Measurements from ENCODE around the gene NLN.
"Not testable (repeated sequence)": the region's sequence is repeated elsewhere in the genome, so short reads cannot be mapped to it uniquely, and the experiment has no call there.

The NLN gene

DNA sequence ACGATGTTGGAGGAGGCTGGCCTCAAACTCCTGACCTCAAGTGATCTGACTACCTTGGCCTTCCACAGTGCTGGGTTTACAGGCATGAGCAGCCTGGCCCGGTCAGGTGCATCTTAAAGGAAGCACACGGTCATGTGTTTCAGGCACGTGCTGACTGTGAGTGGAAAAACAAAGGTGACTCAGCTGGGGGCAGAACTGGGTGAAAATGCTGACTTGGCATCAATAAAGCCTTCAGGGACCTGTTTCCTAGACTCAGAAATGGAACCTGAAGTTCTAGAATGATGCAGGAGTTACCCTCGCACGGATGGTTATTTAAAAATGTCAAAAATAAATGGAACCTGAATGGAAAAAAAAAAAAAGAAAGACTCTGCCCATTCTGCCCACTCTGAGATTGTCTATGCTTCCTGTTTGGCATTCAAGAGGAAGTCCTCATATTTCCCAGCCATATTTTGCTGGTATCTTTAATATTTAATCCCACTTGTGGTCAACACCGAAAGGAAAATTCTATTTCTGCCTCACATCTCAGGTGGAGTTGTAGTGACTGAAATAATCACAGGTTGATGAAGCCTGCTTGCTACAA lies 12.3 kb downstream of the NLN start:
- DNase-seq, result not testable (repeated sequence)

DNA sequence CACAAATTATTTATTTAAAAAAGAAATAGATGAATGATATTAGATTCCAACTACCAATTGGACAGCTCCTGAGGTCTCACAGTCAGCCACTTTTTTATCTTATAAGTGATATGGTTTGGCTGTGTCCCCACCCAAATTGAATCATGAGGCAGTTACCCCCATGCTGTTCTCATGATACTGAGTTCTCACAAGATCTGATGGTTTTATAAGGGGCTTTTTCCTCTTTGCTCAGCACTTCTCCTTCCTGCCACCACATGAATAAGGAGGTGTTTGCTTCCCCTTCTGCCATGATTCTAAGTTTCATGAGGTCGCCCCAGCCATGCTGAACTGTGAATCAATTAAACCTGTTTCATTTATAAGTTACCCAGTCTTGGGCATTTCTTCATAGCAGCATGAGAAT lies 12.9 kb downstream of the NLN start:
- no peak for DNase-seq

DNA sequence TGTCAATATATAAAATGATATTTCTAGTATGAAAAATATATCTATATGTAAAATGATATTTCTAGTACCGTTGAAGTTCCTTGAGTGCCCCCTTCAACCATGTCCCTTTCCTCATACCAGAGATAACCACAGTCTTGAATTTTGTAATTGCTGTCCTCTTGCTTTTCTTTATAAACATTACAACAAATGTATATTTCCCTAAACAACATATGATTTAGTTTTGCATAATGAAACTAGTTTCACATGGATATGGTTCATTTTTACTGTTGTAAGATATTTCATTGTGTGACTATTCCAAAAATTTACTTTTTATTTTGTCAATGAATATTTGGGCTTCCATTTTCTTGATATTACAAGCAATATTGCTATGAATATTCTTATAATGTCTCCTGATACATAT lies 14.0 kb downstream of the NLN start:
- DNase-seq, result no peak

DNA sequence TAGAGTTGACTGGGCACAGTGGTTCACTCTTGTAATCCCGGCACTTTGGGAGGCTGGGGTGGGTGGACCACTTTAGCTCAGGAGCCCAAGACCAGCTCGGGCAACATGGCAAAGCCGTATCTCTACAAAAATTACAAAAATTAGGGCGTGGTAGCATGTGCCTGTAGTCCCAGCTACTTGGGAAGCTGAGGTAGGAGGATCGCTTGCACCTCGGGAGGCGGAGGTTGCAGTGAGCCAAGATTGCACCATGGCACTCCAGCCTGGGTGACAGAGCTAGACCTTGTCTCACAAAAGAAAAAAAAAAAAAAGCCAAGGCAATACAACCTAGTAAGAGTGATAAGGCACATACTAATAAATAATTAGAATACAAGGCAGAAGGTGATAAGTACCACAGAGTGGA lies 15.8 kb downstream of the NLN start:
- DNase-seq, result no peak

DNA sequence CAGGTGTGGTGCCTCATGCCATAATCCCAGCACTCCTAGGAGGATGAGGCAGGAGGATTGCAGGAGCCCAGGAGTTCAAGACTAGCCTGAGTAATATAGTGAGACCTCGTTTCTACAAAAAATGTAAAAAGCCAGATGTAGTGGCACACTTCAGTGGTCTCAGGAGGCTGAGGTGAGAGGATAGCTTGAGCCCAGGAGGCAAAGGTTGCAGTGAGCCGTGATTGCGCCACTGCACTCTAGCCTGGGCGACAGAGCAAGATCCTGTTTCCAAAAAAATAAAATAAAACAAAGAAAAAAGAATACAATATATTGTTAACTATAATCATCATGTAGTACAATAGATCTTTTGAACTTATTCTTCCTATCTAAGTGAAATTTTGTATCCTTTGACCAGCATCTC lies 16.3 kb downstream of the NLN start:
- DNase-seq, result no peak

DNA sequence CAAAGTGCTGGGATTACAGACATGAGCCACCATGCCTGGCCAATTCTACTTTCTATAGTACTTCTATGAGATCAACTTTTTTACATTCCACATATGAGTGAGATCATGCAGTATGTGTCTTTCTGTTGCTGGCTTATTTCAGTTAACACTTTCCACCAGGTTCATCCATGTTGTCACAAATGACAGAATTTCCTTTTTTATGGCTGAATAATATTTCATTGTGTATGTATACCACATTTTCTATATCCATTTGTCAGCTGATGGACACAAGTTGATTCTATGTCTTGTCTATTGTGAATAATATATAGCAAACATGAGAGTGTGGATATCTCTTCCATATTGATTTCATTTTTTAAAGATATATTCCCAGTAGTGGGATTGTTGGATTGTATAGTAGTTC lies 17.2 kb downstream of the NLN start:
- no peak for DNase-seq

DNA sequence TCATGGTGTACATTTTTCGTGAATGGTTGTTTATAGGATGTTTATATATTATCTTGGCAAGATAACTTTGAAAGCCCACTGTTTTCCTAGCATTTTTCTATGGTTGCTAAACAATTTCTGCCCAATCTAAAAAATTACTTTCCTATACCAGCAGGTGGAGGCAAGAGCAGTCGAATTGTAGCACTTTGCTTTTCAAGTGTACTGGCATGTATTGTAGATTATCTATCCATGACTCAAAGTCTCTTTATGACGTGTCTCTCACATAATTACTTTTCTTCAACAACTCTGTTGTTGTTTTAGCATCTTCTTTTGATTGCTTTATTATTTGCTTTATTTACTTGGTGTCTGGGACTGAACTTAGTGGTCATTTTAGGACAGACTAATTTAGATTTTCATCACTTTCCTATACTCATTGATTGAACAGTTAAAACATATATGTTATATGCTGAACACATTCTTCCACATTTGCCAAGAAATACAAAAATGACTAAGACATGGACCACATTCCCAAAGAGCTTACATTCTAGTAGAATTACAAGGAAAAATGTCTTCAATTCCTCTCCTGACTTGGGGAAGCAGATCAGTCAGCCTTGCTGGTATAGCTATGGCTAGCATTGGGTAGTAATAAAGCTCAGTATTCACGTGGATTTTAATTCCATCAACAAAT lies 20.7 kb downstream of the NLN start:
- DNase-seq, result no peak

DNA sequence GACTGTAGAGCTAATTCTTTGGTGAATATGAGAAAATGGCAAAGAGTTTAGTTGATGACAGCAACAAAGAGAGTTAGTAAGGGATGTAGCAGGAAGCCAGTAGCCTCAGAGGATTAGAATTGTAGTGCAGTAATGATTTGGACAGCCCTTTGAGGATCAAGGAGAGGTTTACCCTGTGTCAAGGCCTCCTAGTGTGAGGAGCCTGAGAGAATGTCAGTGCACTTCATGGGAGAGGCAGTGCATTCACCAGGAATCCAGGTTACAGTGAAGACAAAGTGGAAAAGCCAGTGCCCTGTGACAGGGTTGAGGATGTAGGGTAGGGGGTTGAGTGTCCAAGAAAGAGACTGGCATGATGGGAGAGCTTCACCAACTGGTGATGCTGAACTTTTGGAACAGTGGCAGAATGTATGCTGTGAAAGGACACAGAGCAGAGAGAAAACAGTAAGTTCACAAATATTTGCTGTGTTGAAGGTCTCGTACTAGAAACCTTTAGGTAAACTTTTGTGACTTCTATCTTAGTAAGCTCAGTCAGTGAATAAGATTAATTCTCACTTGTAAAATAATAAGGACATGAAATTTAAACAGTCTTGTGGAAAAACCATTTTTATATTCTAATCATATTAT lies 27.3 kb downstream of the NLN start:
- DNase-seq, result no peak

DNA sequence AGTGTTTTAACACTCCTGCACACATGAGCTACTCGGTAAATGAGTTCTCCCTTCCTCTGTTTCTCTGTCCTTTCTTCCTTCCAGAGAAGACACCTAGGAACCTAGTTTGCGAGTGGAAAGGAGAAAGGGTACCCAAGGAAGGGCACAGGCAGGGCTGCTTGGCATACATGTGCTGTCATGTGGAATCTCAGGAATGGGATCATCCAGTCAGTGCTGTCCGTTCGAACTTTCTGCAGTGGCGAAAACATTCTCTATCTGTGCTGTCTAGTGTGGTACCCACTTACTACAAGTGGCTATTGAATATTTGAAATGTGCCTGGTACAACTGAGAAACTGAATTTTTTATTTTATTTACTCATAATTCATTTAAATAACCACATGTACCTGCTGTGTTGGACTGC lies 28.0 kb downstream of the NLN start:
- DNase-seq, result no peak

DNA sequence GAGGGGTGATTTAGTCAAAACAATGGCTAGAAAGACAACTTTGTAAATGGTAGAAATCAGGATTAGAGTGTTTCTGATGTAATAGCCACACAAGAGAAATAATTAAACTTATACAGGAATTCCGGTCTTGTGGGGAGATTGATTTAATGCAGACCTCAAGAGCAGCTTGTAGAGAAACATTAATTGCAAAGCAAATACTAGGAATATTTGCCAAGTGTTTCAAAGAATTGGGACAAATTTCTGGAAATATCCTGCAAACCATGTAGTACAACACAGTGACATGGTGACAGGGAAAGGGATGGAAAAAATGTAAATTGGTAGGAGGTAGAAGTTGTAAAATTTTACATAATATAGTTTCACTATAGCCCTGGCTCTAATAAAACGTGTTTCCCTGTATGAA lies 28.9 kb downstream of the NLN start:
- DNase-seq, result no peak

DNA sequence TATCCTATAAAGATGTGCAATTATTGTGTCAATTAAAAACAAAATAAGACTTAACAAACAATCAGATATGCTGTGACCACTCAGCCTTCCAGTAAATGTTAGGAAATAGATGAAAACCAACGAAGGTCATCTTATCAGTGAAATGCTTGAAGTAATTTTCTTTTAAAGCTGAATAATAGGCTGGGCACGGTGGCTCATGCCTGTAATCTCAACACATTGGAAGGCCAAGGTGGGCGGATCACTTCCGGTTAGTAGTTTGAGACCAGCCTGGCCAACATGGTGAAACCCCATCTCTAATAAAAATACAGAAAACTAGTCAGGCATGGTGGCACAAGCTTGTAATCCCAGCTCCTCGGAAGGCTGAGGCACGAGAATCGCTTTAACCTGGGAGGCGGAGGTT lies 31.2 kb downstream of the NLN start:
- no peak for DNase-seq

DNA sequence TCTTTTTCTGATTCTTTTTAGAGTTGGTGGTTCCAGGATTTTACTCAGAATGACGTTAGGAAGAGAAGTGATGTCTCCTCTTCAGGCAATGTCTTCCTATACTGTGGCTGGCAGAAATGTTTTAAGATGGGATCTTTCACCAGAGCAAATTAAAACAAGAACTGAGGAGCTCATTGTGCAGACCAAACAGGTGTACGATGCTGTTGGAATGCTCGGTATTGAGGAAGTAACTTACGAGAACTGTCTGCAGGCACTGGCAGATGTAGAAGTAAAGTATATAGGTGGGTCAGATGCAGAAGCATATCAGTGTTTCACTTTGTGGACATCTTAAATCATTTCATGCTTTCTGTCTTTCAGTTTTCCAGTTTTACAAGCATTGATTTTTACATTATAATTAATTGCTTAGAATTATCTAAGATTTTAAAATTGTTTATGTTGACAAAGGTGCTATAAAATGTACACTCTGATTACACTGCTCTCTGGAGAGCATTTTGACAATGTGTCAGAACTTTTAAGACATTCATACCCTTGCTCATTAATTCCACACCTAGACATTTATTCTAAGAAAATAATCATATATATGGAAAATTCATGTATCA lies 36.6 kb downstream of the NLN start:
- no peak for DNase-seq

DNA sequence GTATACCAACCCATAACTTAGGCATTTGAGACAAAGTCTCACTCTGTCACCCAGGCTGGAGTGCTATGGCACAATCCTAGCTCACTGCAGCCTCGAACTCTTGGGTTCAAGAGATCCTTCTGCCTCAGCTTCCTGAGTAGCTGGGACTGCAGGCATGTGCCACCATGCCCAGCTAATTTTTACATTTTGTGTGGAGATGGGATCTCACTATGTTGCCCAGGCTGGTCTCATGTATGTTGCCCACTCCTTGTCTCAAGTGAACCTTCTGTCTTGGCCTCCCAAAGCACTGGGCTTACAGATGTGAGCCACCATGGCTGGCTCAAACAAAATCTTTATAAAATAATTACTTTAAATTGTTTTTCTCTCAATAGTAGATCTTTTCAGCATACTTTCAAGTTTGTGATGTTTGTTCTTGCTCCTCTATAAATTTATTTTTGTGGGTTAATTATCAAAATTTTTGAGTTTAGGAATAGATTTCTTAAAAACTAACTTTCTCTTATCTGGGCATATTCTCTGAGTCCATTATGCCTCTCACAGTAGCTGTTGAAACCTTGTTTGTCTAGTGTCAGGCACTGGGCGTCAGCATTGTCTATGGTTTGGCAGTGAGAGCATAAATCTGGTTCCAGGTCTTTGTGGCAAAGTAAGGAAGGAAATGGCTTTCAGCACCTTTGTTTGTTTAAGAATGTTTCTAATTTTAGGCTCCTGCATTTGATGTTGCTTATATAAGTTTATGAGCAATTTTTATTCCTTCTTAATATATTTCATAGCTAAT lies 38.7 kb downstream of the NLN start:
- DNase-seq, result no peak

DNA sequence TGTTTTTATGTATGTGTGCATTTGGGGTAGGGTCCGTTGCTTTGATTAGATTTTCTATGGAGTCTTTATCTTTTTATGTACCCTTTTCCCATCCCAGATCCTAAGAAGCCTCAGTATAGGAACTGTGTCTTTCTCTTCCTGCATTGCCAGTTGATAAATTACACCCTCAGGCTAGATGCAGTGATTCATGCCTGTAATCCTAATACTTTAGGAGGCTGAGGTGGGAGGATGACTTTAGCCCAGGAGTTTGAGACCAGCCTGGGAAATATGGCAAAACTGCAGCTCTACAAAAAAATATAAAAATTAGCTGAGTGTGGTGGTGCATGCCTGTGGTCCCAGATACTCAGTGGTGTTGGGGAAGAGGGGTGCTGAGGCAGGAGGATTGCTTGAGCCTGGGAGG lies 40.2 kb downstream of the NLN start:
- no peak for DNase-seq

DNA sequence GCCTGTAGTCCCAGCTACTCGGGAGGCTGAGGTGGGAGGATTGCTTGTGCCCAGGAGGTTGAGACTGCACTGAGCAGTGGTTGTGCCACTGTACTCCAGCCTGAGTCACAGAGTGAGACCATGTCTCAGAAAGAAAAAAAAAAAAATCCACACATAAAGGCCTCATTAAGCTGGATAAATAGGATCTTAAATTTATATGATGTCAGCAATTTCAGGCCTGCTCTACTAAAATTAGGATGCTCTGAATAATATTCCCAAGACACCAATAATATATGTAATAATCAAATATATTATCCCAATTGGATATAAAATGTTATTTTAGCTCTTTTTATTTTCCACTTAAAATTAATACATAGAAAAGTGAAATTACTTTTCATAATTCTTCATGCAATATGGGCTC lies 43.6 kb downstream of the NLN start:
- DNase-seq, result no peak

DNA sequence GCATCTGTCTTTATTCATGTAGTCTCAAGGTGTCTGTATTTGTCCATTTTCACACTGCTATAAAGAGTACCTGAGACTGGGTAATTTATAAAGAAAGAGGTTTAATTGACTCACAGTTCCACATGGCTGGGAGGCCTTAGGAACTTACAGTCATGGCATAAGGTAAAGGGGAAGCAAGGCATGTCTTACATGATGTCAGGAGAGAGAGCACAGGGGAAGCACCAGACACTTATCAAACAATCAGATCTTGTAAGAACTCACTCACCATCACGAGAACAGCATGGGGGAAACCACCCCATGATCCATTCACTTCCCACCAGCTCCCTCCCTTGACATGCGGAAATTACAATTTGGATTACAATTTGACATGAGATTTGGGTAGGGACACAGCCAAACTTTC lies 44.2 kb downstream of the NLN start:
- no peak for DNase-seq

DNA sequence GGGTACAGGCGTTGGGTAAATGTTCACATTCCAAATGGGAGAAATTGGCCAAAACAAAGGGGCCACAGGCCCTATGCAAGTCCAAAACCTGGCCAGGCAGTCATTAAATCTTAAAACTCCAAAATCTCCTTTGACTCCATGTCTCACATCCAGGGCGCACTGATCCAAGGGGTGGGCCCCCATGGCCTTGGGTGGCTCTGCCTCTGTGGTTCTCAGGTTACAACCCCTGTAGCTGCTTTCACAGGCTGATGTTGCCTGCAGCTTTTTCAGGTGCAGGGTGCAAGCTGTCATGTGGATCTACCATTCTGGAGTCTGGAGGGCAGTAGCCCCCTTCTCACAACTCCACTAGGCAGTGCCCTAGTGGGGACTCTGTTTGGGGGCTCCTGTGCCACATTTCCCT lies 44.8 kb downstream of the NLN start:
- no peak for DNase-seq

DNA sequence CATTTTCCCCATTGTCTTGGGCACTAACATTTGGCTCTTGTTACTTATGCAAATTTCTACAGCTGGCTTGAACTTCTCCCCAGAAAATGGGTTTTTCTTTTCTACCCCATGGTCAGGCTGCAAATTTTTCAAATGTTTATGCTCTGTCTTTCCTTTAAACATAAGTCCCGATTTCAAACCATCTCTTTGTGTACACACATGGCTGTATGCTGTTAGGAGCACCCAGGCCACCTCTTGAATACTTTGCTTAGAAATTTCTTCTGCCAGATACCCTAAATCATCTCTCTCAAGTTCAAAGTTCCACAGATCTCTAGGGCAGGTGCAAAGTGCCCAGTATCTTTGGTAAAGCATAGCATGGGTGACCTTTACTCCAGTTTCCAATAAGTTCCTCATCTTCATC lies 45.6 kb downstream of the NLN start:
- DNase-seq, result no peak

DNA sequence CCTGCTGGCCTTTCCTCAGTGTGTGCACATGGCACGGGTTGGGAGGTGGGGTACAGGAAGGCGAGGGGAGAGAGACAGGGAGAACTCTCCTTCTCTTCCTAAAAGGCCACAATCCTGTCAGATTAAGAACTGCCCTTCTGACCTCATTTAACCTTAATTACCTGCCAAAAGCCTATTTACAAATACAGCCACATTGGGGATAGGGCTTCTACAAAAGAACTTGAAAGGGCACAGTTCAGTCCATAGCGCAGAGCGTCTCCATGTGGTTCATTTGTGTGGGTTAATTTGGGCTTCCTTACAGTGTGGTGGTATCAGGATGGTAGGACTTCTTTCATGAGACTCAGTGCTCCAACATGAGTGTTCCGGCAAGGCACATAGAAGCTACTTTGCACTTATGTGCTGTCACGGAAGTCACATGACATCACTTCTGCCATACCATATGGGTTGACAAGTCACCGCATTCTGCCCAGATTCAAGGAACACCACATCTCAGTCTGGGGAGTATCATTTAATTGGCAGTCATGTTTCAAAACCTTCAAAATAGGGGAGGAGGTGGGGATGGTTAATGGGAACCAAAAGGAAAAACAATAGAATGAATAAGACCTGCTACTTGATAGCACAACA lies 46.8 kb downstream of the NLN start:
- no peak for DNase-seq

DNA sequence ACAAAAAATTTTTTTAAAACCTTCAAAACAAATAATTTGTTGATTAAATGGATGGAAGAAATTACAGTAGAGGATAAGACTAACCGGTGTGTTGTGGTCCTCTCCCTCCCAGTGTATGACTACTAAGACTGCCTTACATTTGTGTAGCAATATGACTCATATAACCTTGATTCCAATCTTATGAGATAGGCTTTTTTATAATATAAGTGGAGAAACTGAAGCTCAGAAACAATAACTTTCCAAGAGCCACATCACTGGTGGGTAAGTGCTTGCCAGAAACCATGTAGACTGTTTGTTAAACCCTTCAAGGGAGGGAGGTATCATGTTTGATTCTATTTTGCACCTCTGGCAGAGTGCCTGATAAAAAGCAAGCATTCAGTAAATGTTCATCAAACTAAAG lies 47.5 kb downstream of the NLN start:
- DNase-seq, result no peak

DNA sequence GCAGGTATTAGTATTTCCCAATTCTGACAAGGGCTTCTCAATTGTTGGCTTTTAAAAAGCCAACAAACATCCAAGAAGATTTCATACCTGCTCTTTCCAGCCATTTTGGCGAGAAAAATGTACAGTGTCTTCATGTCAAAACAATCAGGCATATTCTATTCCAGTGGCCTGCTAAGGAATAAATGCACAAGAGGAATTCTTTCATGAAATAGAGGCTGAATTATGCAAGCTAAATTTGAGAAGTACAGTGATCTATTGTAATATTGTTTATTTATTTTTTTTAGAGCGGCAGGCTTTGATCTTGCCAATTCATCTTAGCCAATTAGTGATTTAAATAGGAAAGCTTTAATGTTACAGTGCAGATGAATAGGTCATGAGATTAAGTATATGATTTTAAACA lies 49.3 kb downstream of the NLN start:
- no peak for DNase-seq

DNA sequence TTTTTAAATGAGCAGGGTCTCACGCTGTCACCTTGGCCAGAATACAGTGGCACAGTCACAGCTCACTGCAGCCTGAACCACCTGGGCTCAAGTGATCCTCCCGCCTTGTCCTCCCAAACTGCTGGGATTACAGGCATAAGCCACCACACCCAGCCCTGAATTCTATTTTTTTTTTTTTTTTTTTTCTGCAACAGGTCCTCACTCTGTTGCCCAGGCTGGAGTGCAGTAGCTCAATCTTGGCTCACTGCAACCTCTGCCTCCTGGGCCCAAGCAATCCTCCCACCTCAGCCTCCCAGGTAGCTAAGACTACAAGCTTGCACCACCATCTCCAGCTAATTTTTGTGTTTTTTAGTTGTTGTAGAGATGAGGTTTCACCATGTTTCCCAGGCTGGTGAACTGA lies 51.0 kb downstream of the NLN start:
- not testable (repeated sequence) for DNase-seq

DNA sequence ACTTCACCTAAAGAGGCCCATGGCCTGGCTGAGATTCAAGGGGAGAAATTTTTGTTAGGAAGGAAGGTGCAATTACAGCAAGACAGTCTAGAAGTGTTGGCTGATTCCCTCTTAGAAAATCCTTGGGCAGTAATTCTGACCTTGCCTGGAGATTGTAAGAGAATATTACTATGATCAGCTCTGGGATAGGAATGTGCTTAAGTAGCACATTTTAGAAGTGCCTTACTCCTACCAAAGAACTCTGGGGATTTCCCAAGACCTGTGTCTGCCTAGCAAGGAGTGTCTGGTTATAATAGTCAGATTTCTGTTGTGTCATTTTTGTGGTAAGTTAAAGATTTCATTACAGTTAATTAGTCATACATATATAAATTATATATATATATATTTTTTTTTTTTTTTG lies 52.3 kb downstream of the NLN start:
- DNase-seq, result no peak
